GM23338 (cell line): ENCODE measurements around the gene RRAS. TPM values are rescaled to one million over a fixed set of nuclear protein-coding genes. Genes with fewer than 3 reads are reported as not detected.
A peak's percentile ranks its signal among the peaks of the same experiment; 100 is the strongest.

Experiments used
- ATAC-seq: fragments of 200-7000 bp; cut with Tn5 transposase; 3 replicates; pipeline ENCODE4 v1.9.1; 2020
- DNase-seq: peaks from one replicate; pipeline ENCODE4 v3.0.0-alpha.2; 2015; ENCODE audit warnings: low spot score
- H2AFZ ChIP-seq: fragments of 200-600 bp; sonication (generic); 2 replicates; pipeline ENCODE4 v1.8.0; 2016; ENCODE audit warnings: antibody characterized with exemption, mild to moderate bottlenecking, moderate library complexity
- H3F3A ChIP-seq: fragments of 200-600 bp; sonication (generic); replicated peaks from 2 replicates; pipeline ENCODE4 v1.8.0; 2017; ENCODE audit warnings: antibody characterized with exemption, mixed run types, low read depth
- H3K27ac ChIP-seq: fragments of 200-600 bp; sonication (generic); 2 replicates; pipeline ENCODE4 v1.6.1; 2016; ENCODE audit warnings: low read depth
- H3K27me3 ChIP-seq: fragments of 200-600 bp; sonication (generic); 2 replicates; pipeline ENCODE4 v1.8.0; 2016; ENCODE audit warnings: mild to moderate bottlenecking, mixed run types, moderate library complexity; ENCODE audit not compliant: insufficient read depth
- H3K36me3 ChIP-seq: fragments of 200-600 bp; sonication (generic); 2 replicates; pipeline ENCODE4 v1.8.0; 2016; ENCODE audit warnings: mild to moderate bottlenecking; ENCODE audit not compliant: insufficient read depth
- H3K4me1 ChIP-seq: fragments of 200-600 bp; sonication (generic); 2 replicates; pipeline ENCODE4 v1.8.0; 2016; ENCODE audit warnings: mild to moderate bottlenecking, moderate library complexity; ENCODE audit not compliant: insufficient read depth
- H3K4me2 ChIP-seq: fragments of 200-600 bp; sonication (generic); 2 replicates; pipeline ENCODE4 v1.7.1; 2017; ENCODE audit warnings: mixed run types
- H3K4me3 ChIP-seq: fragments of 200-600 bp; sonication (generic); 2 replicates; pipeline ENCODE4 v1.6.1; 2016; ENCODE audit warnings: mixed run types
- H3K79me2 ChIP-seq: fragments of 200-600 bp; sonication (generic); replicated peaks from 2 replicates; pipeline ENCODE4 v1.8.0; 2017; ENCODE audit warnings: mild to moderate bottlenecking; ENCODE audit not compliant: insufficient read depth
- H3K9me2 ChIP-seq: fragments of 200-600 bp; sonication (generic); 2 replicates; pipeline ENCODE4 v1.8.0; 2017; ENCODE audit not compliant: insufficient read depth
- H4K20me1 ChIP-seq: fragments of 200-600 bp; sonication (generic); replicated peaks from 2 replicates; pipeline ENCODE4 v1.8.0; 2017; ENCODE audit warnings: mild to moderate bottlenecking; ENCODE audit not compliant: insufficient read depth
- H3K27ac Mint-ChIP-seq: 2 replicates; pipeline ENCODE4 v1.8.0; 2020; ENCODE audit warnings: inconsistent platforms, mild to moderate bottlenecking, moderate library complexity, mixed read lengths
- H3K27me3 Mint-ChIP-seq: 3 replicates; pipeline ENCODE4 v1.8.0; 2022; ENCODE audit warnings: low read depth, mild to moderate bottlenecking, moderate library complexity, mixed read lengths, inconsistent platforms; ENCODE audit not compliant: insufficient read depth, poor library complexity
- H3K36me3 Mint-ChIP-seq: 3 replicates; pipeline ENCODE4 v1.8.0; 2021; ENCODE audit warnings: low read depth, mild to moderate bottlenecking, inconsistent platforms, moderate library complexity, mixed read lengths
- H3K4me1 Mint-ChIP-seq: 3 replicates; pipeline ENCODE4 v1.8.0; 2020; ENCODE audit warnings: mild to moderate bottlenecking, inconsistent platforms, mixed read lengths
- H3K4me3 Mint-ChIP-seq: 3 replicates; pipeline ENCODE4 v1.8.0; 2021; ENCODE audit warnings: moderate library complexity, mild to moderate bottlenecking, inconsistent platforms, mixed read lengths
- H3K9me3 Mint-ChIP-seq: 3 replicates; pipeline ENCODE4 v1.8.0; 2020; ENCODE audit warnings: moderate library complexity, mild to moderate bottlenecking, inconsistent platforms, mixed read lengths
- CREB1 ChIP-seq: fragments of 250-450 bp; sonication (Bioruptor Pico); IDR thresholded peaks from 2 replicates; pipeline ENCODE4 v1.5.0; 2020; ENCODE audit warnings: low read depth, mild to moderate bottlenecking, moderate library complexity
- CTCF ChIP-seq, 2 experiments: fragments of 200-600 bp in 1 of 2; sonication (generic) in 1 of 2; conservative IDR thresholded peaks; 2 replicates each; pipeline versions ENCODE4 v1.5.1 to v1.6.1; 2016 to 2017; ENCODE audit warnings: antibody characterized with exemption in 2 of 2, low read depth in 2 of 2, mild to moderate bottlenecking in 2 of 2, moderate library complexity in 1 of 2
- ETS1 ChIP-seq: IDR thresholded peaks from 2 replicates; pipeline ENCODE4 v1.6.1; 2016; ENCODE audit warnings: antibody characterized with exemption
- EZH2 ChIP-seq: fragments of 200-600 bp; sonication (generic); IDR thresholded peaks from one replicate; pipeline ENCODE4 v1.8.0; 2017; ENCODE audit warnings: antibody characterized with exemption, mild to moderate bottlenecking, low read depth; ENCODE audit not compliant: unreplicated experiment
- EZH2phosphoT487 ChIP-seq: fragments of 200-600 bp; sonication (generic); IDR thresholded peaks from one replicate; pipeline ENCODE4 v1.8.1; 2018; ENCODE audit warnings: antibody characterized with exemption; ENCODE audit not compliant: unreplicated experiment
- NANOG ChIP-seq: IDR thresholded peaks from 2 replicates; pipeline ENCODE4 v1.6.1; 2016; ENCODE audit warnings: antibody characterized with exemption, borderline replicate concordance
- POLR2AphosphoS5 ChIP-seq: IDR thresholded peaks from 2 replicates; pipeline ENCODE4 v1.6.1; 2016; ENCODE audit warnings: antibody characterized with exemption, low read depth
- REST ChIP-seq: IDR thresholded peaks from one replicate; pipeline ENCODE4 v1.6.1; 2018; ENCODE audit warnings: antibody characterized with exemption; ENCODE audit not compliant: unreplicated experiment
- ZNF114 ChIP-seq: fragments of 250-450 bp; sonication (Bioruptor Pico); IDR thresholded peaks from 2 replicates; pipeline ENCODE4 v1.5.0; 2020; ENCODE audit warnings: mild to moderate bottlenecking, moderate library complexity
- polyA plus RNA-seq: library from polyadenylated mRNA; unstranded; fragments of >200 nt; fragmentation: Nextera tagmentation; extraction: Ambion mirVana; gene quantifications from 2 replicates; pipeline ENCODE4 v1.2.1, GENCODE V29; 2016
- total RNA-seq: library from RNA; depleted of rRNA; stranded (reverse); fragments of >200 nt; shearing (Covaris generic); gene quantifications from 2 replicates; pipeline ENCODE4 v1.2.3, GENCODE V29; 2014

RRAS gene
- total and polyA plus RNA-seq, 2 experiments from 2014 or later: 9.3 to 30.0 TPM

- TF ChIP-seq CTCF (conservative IDR thresholded peaks at IDR 0.05; ENCODE audit: low read depth in 2 of 2): peak; percentile 92 to 97
- TF ChIP-seq EZH2: no peak
- no peak for TF ChIP-seq ETS1
Measured at GRCh38 chr19:49680421-49681351, 40.7 kb upstream of the RRAS start (continued).

- Histone ChIP-seq H3K36me3 (peaks cover 36% of the 10 kb centered on the region), H3K4me2 (peak overlapping the region; percentile 84), H3K9me2 (no peaks in the 10 kb centered on the region), H3F3A (peaks cover 41% of the 10 kb centered on the region), H4K20me1 (peaks cover 43% of the 10 kb centered on the region), H3K79me2 (peaks cover 59% of the 10 kb centered on the region), H3K4me1 (peaks cover 22% of the 10 kb centered on the region), H2AFZ (no peak overlapping the region), H3K27ac (peak overlapping the region; percentile 84), H3K27me3 (no peaks in the 10 kb centered on the region), H3K4me3 (peak overlapping the region; percentile 95)
- DNase-seq (peak; percentile 47), ATAC-seq (no peak)
- H3K27ac Mint-ChIP-seq: peak overlapping the region; percentile 80
- H3K9me3 Mint-ChIP-seq: no peaks in the 10 kb centered on the region; the same call in 2 of the 3 replicates
- peaks cover 43% of the 10 kb centered on the region for H3K27me3 Mint-ChIP-seq
- H3K4me3 Mint-ChIP-seq: peak overlapping the region; percentile 91
- H3K4me1 Mint-ChIP-seq: peaks cover 25% of the 10 kb centered on the region
- H3K36me3 Mint-ChIP-seq: peaks cover 40% of the 10 kb centered on the region
- no peak for TF ChIP-seq POLR2AphosphoS5
Measured at GRCh38 chr19:49679771-49680413, 39.9 kb upstream of the RRAS start.

GRCh38 chr19:49678985-49679770, 39.2 kb upstream of the RRAS start:
- peak overlapping the region; percentile 91 for H3K4me3 Mint-ChIP-seq
- H3K79me2 ChIP-seq: peaks cover 58% of the 10 kb centered on the region
- no peaks in the 10 kb centered on the region for H3K27me3 ChIP-seq
- peaks cover 37% of the 10 kb centered on the region for H3F3A ChIP-seq
- peak overlapping the region; percentile 84 for H3K27ac ChIP-seq
- peak overlapping the region; percentile 84 for H3K4me2 ChIP-seq
- H3K27me3 Mint-ChIP-seq: peaks cover 40% of the 10 kb centered on the region
- DNase-seq (no peak), ATAC-seq (no peak)
- peak overlapping the region; percentile 95 for H3K4me3 ChIP-seq
- H3K27ac Mint-ChIP-seq: no peak overlapping the region
- H3K9me3 Mint-ChIP-seq: no peaks in the 10 kb centered on the region; the same call in 2 of the 3 replicates
- H3K4me1 Mint-ChIP-seq: peaks cover 23% of the 10 kb centered on the region
- no peak overlapping the region for H2AFZ ChIP-seq
- peaks cover 43% of the 10 kb centered on the region for H4K20me1 ChIP-seq
- H3K9me2 ChIP-seq: no peaks in the 10 kb centered on the region
- H3K4me1 ChIP-seq: peaks cover 22% of the 10 kb centered on the region
- peaks cover 35% of the 10 kb centered on the region for H3K36me3 Mint-ChIP-seq
- H3K36me3 ChIP-seq: peaks cover 33% of the 10 kb centered on the region
- no peak for TF ChIP-seq CREB1 (CRISPR knock-in tag)
- TF ChIP-seq POLR2AphosphoS5: no peak
- TF ChIP-seq NANOG: no peak
- no peak for TF ChIP-seq EZH2phosphoT487
- TF ChIP-seq ZNF114 (CRISPR knock-in tag): no peak
- no peak for TF ChIP-seq REST
- no peak for TF ChIP-seq ETS1
